ENCODE measurements around the gene RFX8. TPM values are rescaled to one million over a fixed set of nuclear protein-coding genes. Genes with fewer than 3 reads are reported as not detected.

RFX8 gene
- total and polyA plus RNA-seq, 9 of the 15 experiments (the other 6 are each of a cell fraction or from before 2014, with no cell fraction given), result not detected

DNA sequence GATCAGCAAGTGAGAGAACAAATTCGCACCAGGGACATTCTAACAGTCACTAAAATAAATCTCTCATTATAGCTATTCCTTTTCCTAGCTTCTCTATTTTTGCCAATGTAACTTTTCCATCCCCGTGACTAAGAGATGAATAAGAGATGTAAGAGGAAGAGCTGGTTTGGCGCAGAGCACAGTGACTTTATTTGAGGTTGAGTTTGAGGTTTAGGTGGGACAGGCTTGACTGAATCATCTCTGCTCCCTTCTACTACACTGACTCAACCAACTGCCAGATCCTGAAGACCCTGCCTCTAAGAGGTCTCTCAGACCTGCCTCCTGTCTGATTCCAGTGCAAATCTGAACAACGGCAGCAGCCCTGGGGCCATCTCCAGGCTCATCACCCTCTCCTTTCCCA, 28.0 kb downstream of the RFX8 start (continued):
- TF ChIP-seq, protein P1, sequence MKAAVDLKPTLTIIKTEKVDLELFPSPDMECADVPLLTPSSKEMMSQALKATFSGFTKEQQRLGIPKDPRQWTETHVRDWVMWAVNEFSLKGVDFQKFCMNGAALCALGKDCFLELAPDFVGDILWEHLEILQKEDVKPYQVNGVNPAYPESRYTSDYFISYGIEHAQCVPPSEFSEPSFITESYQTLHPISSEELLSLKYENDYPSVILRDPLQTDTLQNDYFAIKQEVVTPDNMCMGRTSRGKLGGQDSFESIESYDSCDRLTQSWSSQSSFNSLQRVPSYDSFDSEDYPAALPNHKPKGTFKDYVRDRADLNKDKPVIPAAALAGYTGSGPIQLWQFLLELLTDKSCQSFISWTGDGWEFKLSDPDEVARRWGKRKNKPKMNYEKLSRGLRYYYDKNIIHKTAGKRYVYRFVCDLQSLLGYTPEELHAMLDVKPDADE (conservative IDR thresholded peaks at IDR 0.05; ENCODE audit: control insufficient read depth, low read depth, low read length), result no peak
- TF ChIP-seq CC2D1A (IDR thresholded peaks at IDR 0.05) (no peak), ZNF586 (CRISPR knock-in tag; conservative IDR thresholded peaks at IDR 0.05) (no peak), RBM14 (IDR thresholded peaks at IDR 0.05; ENCODE audit: borderline replicate concordance, insufficient read depth, low read depth, low read length) (no peak), MCM2 (IDR thresholded peaks at IDR 0.05; ENCODE audit: low read depth) (no peak), SMAD3 (CRISPR knock-in tag; conservative IDR thresholded peaks at IDR 0.05) (no peak)
- TF ChIP-seq, protein P2, sequence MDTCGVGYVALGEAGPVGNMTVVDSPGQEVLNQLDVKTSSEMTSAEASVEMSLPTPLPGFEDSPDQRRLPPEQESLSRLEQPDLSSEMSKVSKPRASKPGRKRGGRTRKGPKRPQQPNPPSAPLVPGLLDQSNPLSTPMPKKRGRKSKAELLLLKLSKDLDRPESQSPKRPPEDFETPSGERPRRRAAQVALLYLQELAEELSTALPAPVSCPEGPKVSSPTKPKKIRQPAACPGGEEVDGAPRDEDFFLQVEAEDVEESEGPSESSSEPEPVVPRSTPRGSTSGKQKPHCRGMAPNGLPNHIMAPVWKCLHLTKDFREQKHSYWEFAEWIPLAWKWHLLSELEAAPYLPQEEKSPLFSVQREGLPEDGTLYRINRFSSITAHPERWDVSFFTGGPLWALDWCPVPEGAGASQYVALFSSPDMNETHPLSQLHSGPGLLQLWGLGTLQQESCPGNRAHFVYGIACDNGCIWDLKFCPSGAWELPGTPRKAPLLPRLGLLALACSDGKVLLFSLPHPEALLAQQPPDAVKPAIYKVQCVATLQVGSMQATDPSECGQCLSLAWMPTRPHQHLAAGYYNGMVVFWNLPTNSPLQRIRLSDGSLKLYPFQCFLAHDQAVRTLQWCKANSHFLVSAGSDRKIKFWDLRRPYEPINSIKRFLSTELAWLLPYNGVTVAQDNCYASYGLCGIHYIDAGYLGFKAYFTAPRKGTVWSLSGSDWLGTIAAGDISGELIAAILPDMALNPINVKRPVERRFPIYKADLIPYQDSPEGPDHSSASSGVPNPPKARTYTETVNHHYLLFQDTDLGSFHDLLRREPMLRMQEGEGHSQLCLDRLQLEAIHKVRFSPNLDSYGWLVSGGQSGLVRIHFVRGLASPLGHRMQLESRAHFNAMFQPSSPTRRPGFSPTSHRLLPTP (IDR thresholded peaks at IDR 0.05; ENCODE audit: borderline replicate concordance, extremely low read depth, insufficient read length), result no peak

All from K562 (cell line).